Skeletal muscle satellite cell (primary cell): Measurements from ENCODE around the gene COL17A1.

Source experiments
- H3K27me3 ChIP-seq: 2 replicates; pipeline ENCODE4 v1.7.0; 2013; ENCODE audit warnings: low read length; ENCODE audit not compliant: control insufficient read depth, insufficient read depth
- H3K36me3 ChIP-seq: 2 replicates; pipeline ENCODE4 v1.7.0; 2013; ENCODE audit warnings: mild to moderate bottlenecking, control low read depth, low read length; ENCODE audit not compliant: insufficient read depth
- H3K4me1 ChIP-seq: 2 replicates; pipeline ENCODE4 v1.7.0; 2013; ENCODE audit warnings: low read length; ENCODE audit not compliant: control insufficient read depth, insufficient read depth
- H3K4me2 ChIP-seq: 2 replicates; pipeline ENCODE4 v1.7.0; 2013; ENCODE audit warnings: mild to moderate bottlenecking, low read length
- H3K4me3 ChIP-seq: 2 replicates; pipeline ENCODE4 v1.7.0; 2013; ENCODE audit warnings: low read length
- H3K9ac ChIP-seq: 2 replicates; pipeline ENCODE4 v1.7.0; 2013; ENCODE audit warnings: mild to moderate bottlenecking, low read depth, low read length, moderate library complexity
- H3K9me3 ChIP-seq: replicated peaks from 2 replicates; pipeline ENCODE4 v1.7.0; 2013; ENCODE audit warnings: mild to moderate bottlenecking, control low read depth, low read length

COL17A1 gene

DNA sequence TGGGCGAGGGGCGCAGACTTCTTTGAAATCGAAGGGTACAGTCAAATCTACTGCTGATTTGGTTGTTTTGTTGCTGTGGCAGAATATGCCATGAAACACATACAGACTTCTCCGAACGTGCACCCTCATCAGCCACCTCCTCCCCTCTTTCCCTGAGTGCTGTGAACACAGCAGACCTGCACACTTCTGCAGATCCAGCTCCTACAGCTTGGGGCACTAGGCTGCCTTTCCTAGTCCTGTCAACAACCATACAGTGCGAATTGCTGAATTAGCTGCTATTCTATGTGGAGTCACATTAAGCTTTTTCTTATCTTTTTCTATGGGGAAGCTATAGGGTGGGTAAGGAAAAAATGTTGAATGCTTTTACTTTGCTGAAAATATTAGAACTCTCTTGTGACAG is 57.5 kb downstream of the COL17A1 start:
- H3K9ac ChIP-seq, result no peak overlapping the region
- H3K4me2 ChIP-seq, result no peak overlapping the region
- no peak overlapping the region for H3K4me3 ChIP-seq
- H3K27me3 ChIP-seq, result no peaks in the 10 kb centered on the region
- H3K4me1 ChIP-seq, result no peaks in the 10 kb centered on the region
- peaks cover 49% of the 10 kb centered on the region for H3K36me3 ChIP-seq
- no peaks in the 10 kb centered on the region for H3K9me3 ChIP-seq

- Histone ChIP-seq H3K4me1 (peaks cover under 1% of the 10 kb centered on the region), H3K4me3 (no peak overlapping the region), H3K27me3 (no peaks in the 10 kb centered on the region), H3K9ac (no peak overlapping the region), H3K4me2 (no peak overlapping the region), H3K36me3 (peaks cover 48% of the 10 kb centered on the region), H3K9me3 (no peaks in the 10 kb centered on the region)
Measured at GRCh38 chr10:104026762-104027161, 58.9 kb downstream of the COL17A1 start.

- Histone ChIP-seq H3K4me1 (peaks cover 9% of the 10 kb centered on the region), H3K27me3 (no peaks in the 10 kb centered on the region), H3K4me3 (no peak overlapping the region), H3K9me3 (no peaks in the 10 kb centered on the region), H3K4me2 (no peak overlapping the region), H3K36me3 (peaks cover 51% of the 10 kb centered on the region), H3K9ac (no peak overlapping the region)
Measured at GRCh38 chr10:104025524-104025923, 60.2 kb downstream of the COL17A1 start.

DNA sequence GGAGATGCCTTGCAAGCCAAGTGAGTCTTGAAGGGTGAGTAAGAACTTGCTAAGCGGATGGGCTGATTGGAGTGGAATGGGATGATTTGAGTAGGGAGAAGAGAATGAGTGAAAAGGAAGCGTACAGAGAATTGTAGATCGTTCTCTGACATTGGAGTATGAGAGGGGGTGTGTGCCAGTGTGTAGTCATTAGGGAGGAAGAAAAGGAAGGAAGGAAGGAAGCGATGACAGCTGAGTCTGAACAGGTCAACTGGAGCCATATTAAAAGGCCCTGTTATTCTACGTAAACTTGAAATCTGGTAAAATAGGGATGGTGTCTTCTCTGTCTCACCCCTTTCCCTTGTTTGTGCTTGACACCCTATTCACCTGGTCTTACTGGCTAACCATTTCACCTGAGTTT is 63.7 kb downstream of the COL17A1 start:
- Histone ChIP-seq H3K4me3 (no peak overlapping the region), H3K9ac (no peak overlapping the region)

GRCh38 chr10:104021246-104021645 is 64.4 kb downstream of the COL17A1 start:
- Histone ChIP-seq H3K27me3 (no peaks in the 10 kb centered on the region), H3K36me3 (peaks cover 70% of the 10 kb centered on the region), H3K4me3 (no peak overlapping the region), H3K4me2 (no peak overlapping the region), H3K9ac (no peak overlapping the region), H3K9me3 (no peaks in the 10 kb centered on the region), H3K4me1 (peaks cover 9% of the 10 kb centered on the region)

More for the DNA sequence above, 63.7 kb downstream of the COL17A1 start:
- no peaks in the 10 kb centered on the region for H3K9me3 ChIP-seq
- no peak overlapping the region for H3K4me2 ChIP-seq
- H3K36me3 ChIP-seq, result peaks cover 70% of the 10 kb centered on the region
- H3K27me3 ChIP-seq, result no peaks in the 10 kb centered on the region
- H3K4me1 ChIP-seq, result peaks cover 9% of the 10 kb centered on the region

DNA sequence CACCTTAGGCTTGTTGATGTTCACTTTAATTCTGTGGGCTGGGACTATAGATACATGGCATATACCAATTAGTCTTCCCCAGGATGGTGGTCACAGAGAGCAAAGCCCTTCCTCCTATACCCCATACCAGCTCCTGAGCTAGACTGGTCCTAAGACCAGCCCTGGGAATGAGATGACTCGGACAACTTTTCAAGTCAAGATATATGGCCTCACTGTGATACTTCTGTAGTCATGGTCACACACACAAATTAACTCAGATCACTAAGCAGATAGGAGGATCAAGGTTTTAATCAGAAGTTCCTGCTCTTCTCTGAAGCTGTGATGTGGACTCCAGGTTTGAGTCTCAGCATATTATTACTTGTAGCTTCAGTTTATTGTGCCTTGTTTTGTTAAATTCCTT is 65.7 kb downstream of the COL17A1 start:
- Histone ChIP-seq H3K27me3 (no peaks in the 10 kb centered on the region), H3K4me3 (no peak overlapping the region), H3K36me3 (peaks cover 59% of the 10 kb centered on the region), H3K4me1 (peaks cover 9% of the 10 kb centered on the region), H3K4me2 (no peak overlapping the region), H3K9me3 (no peaks in the 10 kb centered on the region), H3K9ac (no peak overlapping the region)

DNA sequence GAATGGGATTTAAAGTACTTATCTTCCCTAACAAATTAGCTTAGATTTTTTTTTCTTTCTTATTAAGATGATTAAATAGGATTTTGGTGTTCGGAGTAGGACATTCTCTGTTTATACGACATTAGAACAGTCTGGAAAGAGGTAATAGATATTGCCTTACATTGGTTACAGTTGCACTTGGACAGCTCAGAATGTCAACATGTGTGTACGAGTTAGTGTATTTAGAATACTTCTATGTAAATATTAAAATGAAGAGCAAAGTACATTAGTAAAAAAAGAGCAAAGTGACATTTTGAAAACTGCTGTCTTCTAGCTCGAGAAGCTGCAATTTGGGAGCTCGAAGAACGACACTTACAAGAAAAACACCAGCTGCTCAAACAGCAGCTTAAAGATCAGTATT is 67.2 kb downstream of the COL17A1 start:
- no peak overlapping the region for H3K4me3 ChIP-seq
- no peak overlapping the region for H3K4me2 ChIP-seq
- H3K36me3 ChIP-seq, result peaks cover 49% of the 10 kb centered on the region
- no peaks in the 10 kb centered on the region for H3K27me3 ChIP-seq
- H3K4me1 ChIP-seq, result peaks cover 9% of the 10 kb centered on the region
- H3K9ac ChIP-seq, result no peak overlapping the region
- H3K9me3 ChIP-seq, result no peaks in the 10 kb centered on the region

DNA sequence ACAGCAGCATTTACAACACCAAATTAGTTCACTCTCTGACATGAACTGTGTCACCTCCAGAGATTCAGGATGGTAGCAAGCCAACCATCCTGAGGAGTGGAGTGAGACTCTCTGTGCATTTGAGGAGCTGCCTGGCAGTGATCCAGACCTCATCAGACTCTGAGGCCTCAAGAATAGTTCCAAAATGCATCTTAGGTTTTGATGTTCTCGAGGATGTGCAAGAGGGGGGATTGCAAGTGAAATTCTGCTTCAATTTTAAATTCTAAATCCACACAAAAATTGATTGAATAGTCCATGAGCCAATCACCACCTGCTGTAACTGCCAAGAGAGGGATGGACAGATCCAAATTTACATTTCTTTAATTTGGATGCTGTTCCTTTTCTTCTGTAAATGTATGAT is 69.0 kb downstream of the COL17A1 start:
- Histone ChIP-seq H3K4me2 (no peak overlapping the region), H3K36me3 (peaks cover 38% of the 10 kb centered on the region), H3K9ac (no peak overlapping the region), H3K4me3 (no peak overlapping the region), H3K27me3 (no peaks in the 10 kb centered on the region), H3K4me1 (peaks cover 8% of the 10 kb centered on the region), H3K9me3 (no peaks in the 10 kb centered on the region)

GRCh38 chr10:104014176-104014575 is 71.5 kb downstream of the COL17A1 start:
- Histone ChIP-seq H3K4me3 (no peak overlapping the region), H3K27me3 (no peaks in the 10 kb centered on the region), H3K9ac (no peak overlapping the region), H3K4me2 (no peak overlapping the region), H3K9me3 (no peaks in the 10 kb centered on the region), H3K36me3 (peaks cover 19% of the 10 kb centered on the region), H3K4me1 (no peaks in the 10 kb centered on the region)

DNA sequence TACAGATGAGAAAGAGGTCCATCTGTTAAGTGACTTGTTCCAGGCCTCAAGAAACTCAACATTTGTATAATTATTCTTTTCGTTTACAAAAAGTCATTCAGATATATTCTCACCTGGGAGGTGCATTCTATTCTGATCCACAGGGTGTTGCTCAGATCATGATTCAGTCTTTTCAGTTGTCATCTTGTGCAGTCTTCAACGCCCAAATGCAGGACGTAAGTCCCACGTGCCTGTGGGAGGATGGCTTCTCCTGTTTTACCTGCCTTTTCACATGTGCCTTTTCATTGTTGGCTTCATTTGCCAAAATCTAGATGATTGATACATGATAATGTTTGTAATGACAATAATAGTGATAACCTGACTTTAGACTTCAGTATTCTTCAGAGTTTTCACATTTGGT is 72.2 kb downstream of the COL17A1 start:
- Histone ChIP-seq H3K27me3 (no peaks in the 10 kb centered on the region), H3K4me1 (no peaks in the 10 kb centered on the region), H3K36me3 (peaks cover 13% of the 10 kb centered on the region), H3K4me3 (no peak overlapping the region), H3K9me3 (no peaks in the 10 kb centered on the region), H3K4me2 (no peak overlapping the region), H3K9ac (no peak overlapping the region)

- H3K4me1 ChIP-seq, result no peaks in the 10 kb centered on the region
- H3K9me3 ChIP-seq, result no peaks in the 10 kb centered on the region
- peaks cover 12% of the 10 kb centered on the region for H3K36me3 ChIP-seq
- no peaks in the 10 kb centered on the region for H3K27me3 ChIP-seq
- H3K9ac ChIP-seq, result no peak overlapping the region
- H3K4me2 ChIP-seq, result no peak overlapping the region
- no peak overlapping the region for H3K4me3 ChIP-seq
Measured at GRCh38 chr10:104011904-104012303, 73.8 kb downstream of the COL17A1 start.

DNA sequence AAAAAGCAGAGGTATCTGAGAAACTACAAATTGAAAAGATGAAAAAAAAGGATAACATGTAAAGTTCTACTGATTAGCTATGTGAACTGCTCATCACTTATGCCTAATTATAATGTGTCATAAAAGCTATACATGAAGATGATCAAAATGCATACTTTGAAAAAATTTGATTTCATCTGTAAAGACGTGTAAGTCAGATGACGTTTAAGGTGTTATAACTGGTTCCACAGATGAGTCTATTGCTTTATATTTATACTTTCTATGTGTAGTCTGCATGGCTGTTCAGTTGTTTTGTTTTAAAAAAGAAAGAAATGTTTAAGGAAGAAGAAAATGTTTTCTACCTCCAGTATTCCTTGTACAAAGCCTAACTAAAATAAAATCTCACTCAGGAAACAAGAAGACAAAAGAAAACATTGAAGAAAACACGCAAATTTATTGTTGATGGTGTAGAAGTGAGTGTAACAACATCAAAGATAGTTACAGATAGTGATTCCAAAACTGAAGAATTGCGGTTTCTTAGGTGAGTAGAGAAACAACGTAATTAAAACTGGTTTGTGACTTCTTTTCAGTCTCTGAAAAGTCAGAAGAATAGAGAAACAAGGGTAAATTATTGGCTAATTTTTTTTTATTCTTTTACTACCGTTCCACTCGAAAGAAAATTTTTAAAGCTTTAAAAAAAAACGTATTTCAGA is 80.4 kb downstream of the COL17A1 start:
- no peak overlapping the region for H3K4me3 ChIP-seq
- no peaks in the 10 kb centered on the region for H3K9me3 ChIP-seq
- no peaks in the 10 kb centered on the region for H3K4me1 ChIP-seq
- H3K36me3 ChIP-seq, result peaks cover 41% of the 10 kb centered on the region
- H3K9ac ChIP-seq, result no peak overlapping the region
- H3K4me2 ChIP-seq, result no peak overlapping the region
- H3K27me3 ChIP-seq, result no peaks in the 10 kb centered on the region
